Keratinocyte (primary cell): ENCODE measurements around the gene GRK7. TPM values are rescaled to one million over a fixed set of nuclear protein-coding genes. Genes with fewer than 3 reads are reported as not detected.
"Not testable (repeated sequence)": the region's sequence is repeated elsewhere in the genome, so short reads cannot be mapped to it uniquely, and the experiment has no call there.

ENCODE experiments used
- DNase-seq: peaks from one replicate; pipeline ENCODE4 v3.0.0-alpha.2; 2011; ENCODE audit warnings: low read depth, missing footprints, low spot score
- FAIRE-seq: peaks from 2 replicates; lab custom pipeline; 2011; peaks lifted over from hg19 to GRCh38; lab: Jason Lieb, UNC
- H2AFZ ChIP-seq: 2 replicates; pipeline ENCODE4 v1.6.0; 2012; ENCODE audit warnings: low read length, control low read depth, inconsistent platforms; ENCODE audit not compliant: control insufficient read depth
- H3K27ac ChIP-seq: 2 replicates; pipeline ENCODE4 v1.5.1; 2011; ENCODE audit warnings: low read length; ENCODE audit not compliant: control insufficient read depth, insufficient read depth
- H3K27me3 ChIP-seq: 3 replicates; pipeline ENCODE4 v1.6.0; 2011; ENCODE audit warnings: low read length; ENCODE audit not compliant: control insufficient read depth, insufficient read depth; ENCODE audit errors: extremely low read depth
- H3K36me3 ChIP-seq, 2 experiments: 2 replicates in 1 of 2; 3 replicates in 1 of 2; pipeline ENCODE4 v1.5.1; 2011; ENCODE audit warnings: low read length in 2 of 2, mild to moderate bottlenecking in 1 of 2; ENCODE audit not compliant: control insufficient read depth in 2 of 2, insufficient read depth in 2 of 2; ENCODE audit errors: extremely low read depth in 1 of 2
- H3K4me1 ChIP-seq: 3 replicates; pipeline ENCODE4 v1.5.1; 2011; ENCODE audit warnings: low read length; ENCODE audit not compliant: control insufficient read depth, insufficient read depth; ENCODE audit errors: extremely low read depth
- H3K4me2 ChIP-seq: 3 replicates; pipeline ENCODE4 v1.6.0; 2011; ENCODE audit warnings: low read depth, low read length; ENCODE audit not compliant: control insufficient read depth, insufficient read depth; ENCODE audit errors: extremely low read depth
- H3K4me3 ChIP-seq, 3 experiments: fragments of 200-600 bp in 1 of 3; sonication (generic) in 1 of 3; 2 replicates in 2 of 3; 3 replicates in 1 of 3; pipeline ENCODE4 v1.5.1; 2011 to 2016; ENCODE audit warnings: low read length in 3 of 3, mild to moderate bottlenecking in 3 of 3, control low read depth in 2 of 3, inconsistent platforms in 1 of 3, low read depth in 1 of 3, mixed read lengths in 1 of 3, mixed run types in 1 of 3, moderate library complexity in 1 of 3; ENCODE audit not compliant: control insufficient read depth in 2 of 3, insufficient read depth in 2 of 3; ENCODE audit errors: extremely low read depth in 1 of 3
- H3K79me2 ChIP-seq: 2 replicates; pipeline ENCODE4 v1.6.0; 2012; ENCODE audit warnings: low read length; ENCODE audit not compliant: control insufficient read depth, insufficient read depth
- H3K9ac ChIP-seq: 3 replicates; pipeline ENCODE4 v1.6.0; 2011; ENCODE audit warnings: low read length; ENCODE audit not compliant: control insufficient read depth, insufficient read depth; ENCODE audit errors: extremely low read depth
- H3K9me1 ChIP-seq: 3 replicates; pipeline ENCODE4 v1.6.0; 2011; ENCODE audit warnings: low read length; ENCODE audit not compliant: control insufficient read depth, insufficient read depth; ENCODE audit errors: extremely low read depth
- H3K9me3 ChIP-seq: 2 replicates; pipeline ENCODE4 v1.5.1; 2012; ENCODE audit warnings: low read depth, low read length; ENCODE audit not compliant: control insufficient read depth
- H4K20me1 ChIP-seq: 3 replicates; pipeline ENCODE4 v1.6.0; 2011; ENCODE audit warnings: low read length; ENCODE audit not compliant: control insufficient read depth, insufficient read depth; ENCODE audit errors: extremely low read depth
- CTCF ChIP-seq, 3 experiments: IDR thresholded peaks in 1 of 3; conservative IDR thresholded peaks in 1 of 3; optimal IDR thresholded peaks in 1 of 3; 2 replicates in 2 of 3; 3 replicates in 1 of 3; pipeline versions ENCODE3 to v1.5.1; 2011; ENCODE audit warnings: low read length in 3 of 3, mild to moderate bottlenecking in 3 of 3, moderate library complexity in 2 of 3, control low read depth in 1 of 3, inconsistent platforms in 1 of 3; ENCODE audit not compliant: insufficient read depth in 2 of 3; ENCODE audit errors: extremely low read depth in 1 of 3
- EZH2 ChIP-seq: IDR thresholded peaks from one replicate; pipeline ENCODE4 v1.6.1; 2012; ENCODE audit warnings: inconsistent platforms, mild to moderate bottlenecking, low read length, moderate library complexity
- dilution Hi-C: fragments of 300-500 bp; cut with MboI; formaldehyde crosslinking; loops from one replicate; pipeline ENCODE4 v1.7.0; 2020; ENCODE audit warnings: low sequenced_read_pairs; ENCODE audit not compliant: extremely low pct_ligation_motif_present
- polyA plus RNA-seq, 5 experiments: library from polyadenylated mRNA; depleted of rRNA in 3 of 5; stranded (reverse) in 3 of 5; stranded (forward) in 1 of 5; unstranded in 1 of 5; fragments of >200 nt; gene quantifications; 1 replicate in 1 of 5; 2 replicates in 3 of 5; 3 replicates in 1 of 5; pipeline versions ENCODE4 v1.2.1 to v1.2.3, GENCODE V29; 2011 to 2012; ENCODE audit warnings: missing spikeins in 2 of 5, low read depth in 1 of 5, low replicate concordance in 1 of 5

Gene GRK7
- polyA plus RNA-seq, 1 donor (not counting 4 experiments of a cell fraction or from before 2014, with no cell fraction given) = not detected

- H3K4me3 ChIP-seq = no peak overlapping the region
- dilution Hi-C loops = no loop called here
- no peak overlapping the region for H3K4me2 ChIP-seq
- no peaks in the 10 kb centered on the region for H3K79me2 ChIP-seq
- no peak for TF ChIP-seq EZH2
- TF ChIP-seq CTCF (optimal IDR thresholded peaks at IDR 0.05 in 1 of 3, IDR thresholded peaks at IDR 0.05 in 1 of 3, conservative IDR thresholded peaks at IDR 0.05 in 1 of 3; ENCODE audit: extremely low read depth in 1 of 3, insufficient read depth in 2 of 3, low read length in 3 of 3) = no peak
- FAIRE-seq (no peak), DNase-seq (no peak)
- no peaks in the 10 kb centered on the region for H3K9me1 ChIP-seq
- H3K27me3 ChIP-seq = no peaks in the 10 kb centered on the region
- H2AFZ ChIP-seq = no peak overlapping the region
- H3K9me3 ChIP-seq = no peaks in the 10 kb centered on the region
- no peaks in the 10 kb centered on the region for H4K20me1 ChIP-seq
- H3K9ac ChIP-seq = no peak overlapping the region
- H3K36me3 ChIP-seq = peaks cover 0 to 2% of the 10 kb centered on the region in 2 experiments
- no peaks in the 10 kb centered on the region for H3K4me1 ChIP-seq
- H3K27ac ChIP-seq = no peak overlapping the region
Observed at GRCh38 chr3:141754032-141754431, 9.2 kb upstream of the GRK7 start.

GRCh38 chr3:141762552-141762951 is 656 bp upstream of the GRK7 start:
- FAIRE-seq, DNase-seq, H3K4me3 ChIP-seq, H3K79me2 ChIP-seq, H3K27ac ChIP-seq, H3K27me3 ChIP-seq, H2AFZ ChIP-seq, H3K36me3 ChIP-seq, H3K9me1 ChIP-seq, H4K20me1 ChIP-seq, dilution Hi-C loops, H3K9ac ChIP-seq, H3K9me3 ChIP-seq, H3K4me2 ChIP-seq, H3K4me1 ChIP-seq: not testable (repeated sequence)

GRCh38 chr3:141764045-141764444 is 837 bp downstream of the GRK7 start:
- no peaks in the 10 kb centered on the region for H3K27me3 ChIP-seq
- no peaks in the 10 kb centered on the region for H3K36me3 ChIP-seq
- no peak for FAIRE-seq
- no peak overlapping the region for H3K4me3 ChIP-seq
- H3K9me3 ChIP-seq = no peaks in the 10 kb centered on the region
- H3K79me2 ChIP-seq = no peaks in the 10 kb centered on the region
- dilution Hi-C loops = no loop called here
- TF ChIP-seq CTCF (optimal IDR thresholded peaks at IDR 0.05 in 1 of 3, IDR thresholded peaks at IDR 0.05 in 1 of 3, conservative IDR thresholded peaks at IDR 0.05 in 1 of 3; ENCODE audit: extremely low read depth in 1 of 3, insufficient read depth in 2 of 3, low read length in 3 of 3) = no peak
- TF ChIP-seq EZH2 = no peak
- H3K4me1 ChIP-seq = no peaks in the 10 kb centered on the region
- no peak overlapping the region for H3K4me2 ChIP-seq
- no peak for DNase-seq
- no peaks in the 10 kb centered on the region for H3K9me1 ChIP-seq
- H2AFZ ChIP-seq = no peak overlapping the region
- H3K9ac ChIP-seq = no peak overlapping the region
- H4K20me1 ChIP-seq = no peaks in the 10 kb centered on the region
- H3K27ac ChIP-seq = no peak overlapping the region
